GM12878 (cell line): ENCODE measurements around the gene SPATA22. TPM values are rescaled to one million over a fixed set of nuclear protein-coding genes. Genes with fewer than 3 reads are reported as not detected.
"Not testable (repeated sequence)": the region's sequence is repeated elsewhere in the genome, so short reads cannot be mapped to it uniquely, and the experiment has no call there.

Experiments used
- ATAC-seq: fragments of 200-7000 bp; cut with Tn5 transposase; 3 replicates; pipeline ENCODE4 v1.9.1; 2020; ENCODE audit warnings: mild to moderate bottlenecking, moderate library complexity
- BruUV-seq: library from RNA; stranded (reverse); fragments of 400-500 nt; replicated peaks from 2 replicates; lab custom pipeline; 2021; lab: Mats Ljungman, UMichigan
- CTCF ChIA-PET: fragments of 300-600 bp; sonication (Branson Sonifier 250); formaldehyde crosslinking; extraction: SDS; loops from one replicate; lab custom pipeline; 2021; ENCODE audit warnings: inconsistent platforms; lab: Yijun Ruan, JAX
- POLR2A ChIA-PET: fragments of 350-600 bp; formaldehyde crosslinking; extraction: SDS; loops from one replicate; lab custom pipeline; 2021; ENCODE audit warnings: inconsistent platforms; lab: Charles Lee
- RAD21 ChIA-PET: fragments of 300-600 bp; sonication (Branson Sonifier 250); formaldehyde crosslinking; loops from one replicate; lab custom pipeline; 2023; ENCODE audit warnings: antibody characterized with exemption; ENCODE audit not compliant: unreplicated experiment; lab: Charles Lee
- SMC1A ChIA-PET: fragments of 300-600 bp; sonication (Branson Sonifier 250); formaldehyde crosslinking; loops from one replicate; lab custom pipeline; 2023; ENCODE audit not compliant: unreplicated experiment, uncharacterized antibody; lab: Charles Lee
- DNase-seq: peaks from one replicate; pipeline ENCODE4 v3.0.0-alpha.2; 2011; ENCODE audit warnings: low read depth, low spot score
- FAIRE-seq: peaks from 3 replicates; lab custom pipeline; 2011; peaks lifted over from hg19 to GRCh38; lab: Jason Lieb, UNC
- H2AFZ ChIP-seq: 2 replicates; pipeline ENCODE4 v1.6.0; 2011; ENCODE audit warnings: low read depth, low read length, control low read depth; ENCODE audit not compliant: control insufficient read depth
- H3K27ac ChIP-seq: 2 replicates; pipeline ENCODE4 v1.5.1; 2011; ENCODE audit warnings: control low read depth; ENCODE audit not compliant: control insufficient read depth, insufficient read depth
- H3K27me3 ChIP-seq, 2 experiments: replicated peaks in 1 of 2; 2 replicates each; pipeline versions ENCODE4 v1.6.0 to v1.6.1; 2011; ENCODE audit warnings: low read length in 1 of 2; ENCODE audit not compliant: control insufficient read depth in 2 of 2, insufficient read depth in 2 of 2
- H3K36me3 ChIP-seq, 2 experiments: 2 replicates each; pipeline ENCODE4 v1.5.1; 2011; ENCODE audit warnings: low read length in 1 of 2; ENCODE audit not compliant: control insufficient read depth in 2 of 2, insufficient read depth in 2 of 2
- H3K4me1 ChIP-seq: 2 replicates; pipeline ENCODE4 v1.6.1; 2011; ENCODE audit warnings: mild to moderate bottlenecking, low read length, moderate library complexity, mixed read lengths; ENCODE audit not compliant: control insufficient read depth, insufficient read depth
- H3K4me2 ChIP-seq: 2 replicates; pipeline ENCODE4 v1.6.0; 2011; ENCODE audit warnings: control low read depth; ENCODE audit not compliant: control insufficient read depth, insufficient read depth
- H3K4me3 ChIP-seq: fragments of 200-600 bp; sonication (generic); 2 replicates; pipeline ENCODE4 v1.5.1; 2016
- H3K79me2 ChIP-seq: 2 replicates; pipeline ENCODE4 v1.6.0; 2011; ENCODE audit warnings: low read length; ENCODE audit not compliant: control insufficient read depth, insufficient read depth
- H3K9ac ChIP-seq: 2 replicates; pipeline ENCODE4 v1.8.0; 2011; ENCODE audit warnings: low read length, control low read depth, mixed read lengths; ENCODE audit not compliant: control insufficient read depth, insufficient read depth
- H3K9me3 ChIP-seq: replicated peaks from 3 replicates; pipeline ENCODE4 v1.5.1; 2011; ENCODE audit warnings: mild to moderate bottlenecking, low read length; ENCODE audit not compliant: control insufficient read depth, insufficient read depth
- H4K20me1 ChIP-seq: 2 replicates; pipeline ENCODE4 v1.6.0; 2011; ENCODE audit not compliant: control insufficient read depth, insufficient read depth
- BHLHE40 ChIP-seq, 2 experiments: fragments of 450-650 bp in 1 of 2; IDR thresholded peaks; 2 replicates each; pipeline ENCODE4 v1.6.1; 2011 to 2017; ENCODE audit warnings: low read depth in 2 of 2, borderline replicate concordance in 1 of 2, improper control_type of control experiment in 1 of 2, low read length in 1 of 2, mild to moderate bottlenecking in 1 of 2
- IRF4 ChIP-seq: IDR thresholded peaks from 2 replicates; pipeline ENCODE4 v1.6.1; 2011; ENCODE audit warnings: low read depth, low read length
- MYB ChIP-seq: fragments of 150-350 bp; IDR thresholded peaks from 2 replicates; pipeline ENCODE4 v1.6.1; 2014; ENCODE audit warnings: mild to moderate bottlenecking, low read depth, low read length, borderline replicate concordance
- RAD51 ChIP-seq: fragments of 450-650 bp; IDR thresholded peaks from 2 replicates; pipeline ENCODE4 v1.6.1; 2016; ENCODE audit warnings: moderate library complexity, mild to moderate bottlenecking, inconsistent platforms
- RB1 ChIP-seq: fragments of 450-650 bp; formaldehyde crosslinking; IDR thresholded peaks from 2 replicates; pipeline ENCODE4 v1.6.1; 2017; ENCODE audit warnings: mild to moderate bottlenecking, borderline replicate concordance
- RBBP5 ChIP-seq: fragments of 200-600 bp; sonication (generic); conservative IDR thresholded peaks from 2 replicates; pipeline ENCODE4 v1.6.1; 2016
- ZSCAN29 ChIP-seq: fragments of 450-650 bp; IDR thresholded peaks from 2 replicates; pipeline ENCODE4 v1.6.1; 2017; ENCODE audit warnings: mild to moderate bottlenecking, moderate library complexity
- WGBS: methylation state at CpG from one replicate; pipeline ENCODE4 v1.1.6; 2016; ENCODE audit warnings: low lambda C conversion rate; ENCODE audit not compliant: insufficient replicate concordance, insufficient coverage; ENCODE audit errors: missing lambda C conversion rate; 5-methylcytosine and 5-hydroxymethylcytosine counted together
- in situ Hi-C: fragments of 300-500 bp; cut with MboI; formaldehyde crosslinking; loops from 9 replicates; pipeline ENCODE4 v1.14.3; 2018; ENCODE audit warnings: mixed read lengths
- intact Hi-C: fragments of 100-400 bp; cut with micrococcal nuclease; formaldehyde crosslinking; loops from one replicate; pipeline ENCODE4 v1.14.2; 2022; ENCODE audit not compliant: unreplicated experiment
- polyA plus RNA-seq, 11 experiments: library from polyadenylated mRNA; depleted of rRNA in 4 of 11; unstranded in 6 of 11; stranded (reverse) in 5 of 11; fragments of >200 nt; fragmentation: Nextera tagmentation in 4 of 11; fragmentation: Illumina TruSeq in 1 of 11; extraction: Ambion mirVana in 4 of 11; extraction: Trizol in 1 of 11; gene quantifications; 1 replicate in 1 of 11; 2 replicates in 10 of 11; pipeline versions ENCODE4 v1.2.1 to v1.2.3, GENCODE V29; 2011 to 2016; ENCODE audit warnings: inconsistent platforms in 2 of 11, missing spikeins in 2 of 11, low read depth in 1 of 11
- total RNA-seq, 4 experiments: library from RNA; depleted of rRNA in 3 of 4; stranded (reverse); fragments of >200 nt in 3 of 4; fragmentation: Illumina TruSeq in 1 of 4; extraction: Trizol in 1 of 4; gene quantifications; 2 replicates each; pipeline versions ENCODE4 v1.2.1 to v1.2.3, GENCODE V29; 2013 to 2021
- TF ChIP-seq, protein P1 (sequence below): IDR thresholded peaks from 2 replicates; pipeline ENCODE4 v1.6.1; 2012; ENCODE audit warnings: low read depth, low read length, improper control_type of control experiment

Gene SPATA22
- total and polyA plus RNA-seq, 10 of the 15 experiments (the other 5 are each of a cell fraction or from before 2014, with no cell fraction given) = not detected

- in situ Hi-C loops = no loop called here
- TF ChIP-seq IRF4 = no peak
Measured at GRCh38 chr17:3472137-3472536, 518 bp upstream of the SPATA22 start.

DNA sequence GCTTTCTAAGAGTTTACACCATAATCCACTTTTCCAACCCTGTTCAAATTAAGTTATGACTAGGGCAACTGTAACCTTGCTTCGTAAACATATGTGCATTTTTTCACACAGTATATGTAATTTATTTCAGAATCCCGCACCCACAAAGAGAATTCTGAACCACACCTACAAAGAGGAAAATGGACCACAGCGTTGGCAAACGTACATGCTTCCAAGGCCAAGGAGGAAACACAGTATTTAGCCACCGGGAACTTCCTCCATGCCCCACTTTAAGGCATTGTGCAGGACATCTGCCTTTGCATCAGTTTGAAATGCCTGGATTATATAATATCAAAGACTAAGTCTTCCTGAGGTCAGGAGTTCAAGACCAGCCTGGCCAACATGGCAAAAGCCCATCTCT is 2.1 kb downstream of the SPATA22 start:
- Histone ChIP-seq H3K9ac (no peak overlapping the region), H3K4me2 (no peak overlapping the region), H2AFZ (no peak overlapping the region), H3K27me3 (no peaks in the 10 kb centered on the region), H3K36me3 (no peaks in the 10 kb centered on the region), H3K9me3 (no peaks in the 10 kb centered on the region), H3K27ac (no peak overlapping the region), H3K4me3 (no peak overlapping the region), H3K79me2 (no peaks in the 10 kb centered on the region), H3K4me1 (no peaks in the 10 kb centered on the region), H4K20me1 (no peaks in the 10 kb centered on the region)
- DNase-seq (no peak), ATAC-seq (no peak), FAIRE-seq (no peak)
- ChIA-PET SMC1A (no interaction called here), CTCF (no interaction called here), RAD21 (no interaction called here), POLR2A (no interaction called here)
- no TSS peak for BruUV-seq
- WGBS = 42% methylated on average over 5 of the region's 5 CpGs
- intact Hi-C loops (no loop called here), in situ Hi-C loops (no loop called here)
- TF ChIP-seq ZSCAN29 = no peak
- no peak for TF ChIP-seq MYB
- TF ChIP-seq RBBP5 = no peak
- no peak for TF ChIP-seq BHLHE40 (IDR thresholded peaks at IDR 0.05; ENCODE audit: borderline replicate concordance in 1 of 2, low read depth in 2 of 2, low read length in 1 of 2)
- TF ChIP-seq, protein P1, sequence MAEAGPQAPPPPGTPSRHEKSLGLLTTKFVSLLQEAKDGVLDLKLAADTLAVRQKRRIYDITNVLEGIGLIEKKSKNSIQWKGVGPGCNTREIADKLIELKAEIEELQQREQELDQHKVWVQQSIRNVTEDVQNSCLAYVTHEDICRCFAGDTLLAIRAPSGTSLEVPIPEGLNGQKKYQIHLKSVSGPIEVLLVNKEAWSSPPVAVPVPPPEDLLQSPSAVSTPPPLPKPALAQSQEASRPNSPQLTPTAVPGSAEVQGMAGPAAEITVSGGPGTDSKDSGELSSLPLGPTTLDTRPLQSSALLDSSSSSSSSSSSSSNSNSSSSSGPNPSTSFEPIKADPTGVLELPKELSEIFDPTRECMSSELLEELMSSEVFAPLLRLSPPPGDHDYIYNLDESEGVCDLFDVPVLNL = no peak
- TF ChIP-seq RB1 = no peak
- TF ChIP-seq RAD51 = no peak

More at GRCh38 chr17:3472137-3472536, 518 bp upstream of the SPATA22 start:
- DNase-seq (no peak), ATAC-seq (no peak), FAIRE-seq (no peak)
- Histone ChIP-seq H3K36me3 (no peaks in the 10 kb centered on the region), H2AFZ (no peak overlapping the region), H3K79me2 (no peaks in the 10 kb centered on the region), H4K20me1 (no peaks in the 10 kb centered on the region), H3K9ac (no peak overlapping the region), H3K4me2 (no peak overlapping the region), H3K9me3 (no peaks in the 10 kb centered on the region), H3K4me1 (no peaks in the 10 kb centered on the region), H3K27ac (no peak overlapping the region), H3K27me3 (no peaks in the 10 kb centered on the region), H3K4me3 (no peak overlapping the region)
- ChIA-PET CTCF (no interaction called here), RAD21 (no interaction called here), POLR2A (interaction anchor here (0.7 kb wide), 1 partner anchor 119 kb away, joined by 4 read pairs; no protein-coding TSS in a partner anchor), SMC1A (interaction anchor here (0.8 kb wide), 1 partner anchor 52 kb away, joined by 4 read pairs; no protein-coding TSS in a partner anchor)
- no TSS peak for BruUV-seq
- WGBS = 70% methylated on average over 21 of the region's 21 CpGs
- intact Hi-C loops = no loop called here

- H2AFZ ChIP-seq, H3K4me1 ChIP-seq, H3K4me3 ChIP-seq, H4K20me1 ChIP-seq, BruUV-seq, RAD21 ChIA-PET, CTCF ChIA-PET, SMC1A ChIA-PET, H3K27ac ChIP-seq, H3K36me3 ChIP-seq, H3K27me3 ChIP-seq, H3K4me2 ChIP-seq, H3K9ac ChIP-seq, H3K79me2 ChIP-seq, DNase-seq, H3K9me3 ChIP-seq, in situ Hi-C loops, intact Hi-C loops, ATAC-seq, FAIRE-seq: not testable (repeated sequence)
- POLR2A ChIA-PET = interaction anchor here (0.5 kb wide), 1 partner anchor 473 kb away, joined by 4 read pairs; no protein-coding TSS in a partner anchor
- 20% methylated on average over 1 of the region's 1 CpG for WGBS
Measured at GRCh38 chr17:3466355-3466754, 5.3 kb downstream of the SPATA22 start.
